ENCODE data around the gene GALNT3.

The GALNT3 gene

GRCh38 chr2:165814473-165814872, 20.4 kb upstream of the GALNT3 start:
- ChIA-PET POLR2A (no interaction called here), CTCF (interaction anchor here (1.6 kb wide), 1 partner anchor 60 kb away, joined by 4 read pairs; no protein-coding TSS in a partner anchor)
- Histone ChIP-seq H3K27ac (ENCODE audit: extremely low read depth, low read depth, low read length) (no peak overlapping the region), H3K36me3 (ENCODE audit: control insufficient read depth in 2 of 2, insufficient read depth in 1 of 2, low read length in 2 of 2) (no peaks in the 10 kb centered on the region), H3K9me3 (ENCODE audit: control insufficient read depth, insufficient read depth, low read depth, low read length) (no peaks in the 10 kb centered on the region), H3K4me3 (ENCODE audit: low read depth, low read length) (no peak overlapping the region), H3K4me1 (ENCODE audit: control insufficient read depth, insufficient read depth, low read length) (peaks cover 5% of the 10 kb centered on the region)
- peak; percentile 79 for TF ChIP-seq ZNF366 (tag by site-specific recombination; conservative IDR thresholded peaks at IDR 0.05)
- no peak for TF ChIP-seq ZNF548 (tag by site-specific recombination; IDR thresholded peaks at IDR 0.05)

- Histone ChIP-seq H3K4me1 (ENCODE audit: control insufficient read depth, insufficient read depth, low read length) (peaks cover 5% of the 10 kb centered on the region; the same call in 1 of the 2 replicates), H3K36me3 (ENCODE audit: control insufficient read depth in 2 of 2, insufficient read depth in 1 of 2, low read length in 2 of 2) (no peaks in the 10 kb centered on the region), H3K4me3 (ENCODE audit: low read depth, low read length) (no peak overlapping the region), H3K9me3 (ENCODE audit: control insufficient read depth, insufficient read depth, low read depth, low read length) (no peaks in the 10 kb centered on the region), H3K27ac (ENCODE audit: extremely low read depth, low read depth, low read length) (no peak overlapping the region)
- POLR2A ChIA-PET: no interaction called here
- CTCF ChIA-PET: interaction anchor here (0.5 kb wide), 1 partner anchor 62 kb away, joined by 4 read pairs; no protein-coding TSS in a partner anchor
- no peak for TF ChIP-seq KLF17 (tag by site-specific recombination; IDR thresholded peaks at IDR 0.05)
- TF ChIP-seq ZNF280D (tag by site-specific recombination; IDR thresholded peaks at IDR 0.05): no peak
- TF ChIP-seq ZFP41 (tag by site-specific recombination; IDR thresholded peaks at IDR 0.05; ENCODE audit: borderline replicate concordance): no peak
- TF ChIP-seq ZNF433 (tag by site-specific recombination; IDR thresholded peaks at IDR 0.05; ENCODE audit: low read depth): no peak
- no peak for TF ChIP-seq ZNF404 (tag by site-specific recombination; IDR thresholded peaks at IDR 0.05)
- TF ChIP-seq ZNF510 (tag by site-specific recombination; IDR thresholded peaks at IDR 0.05; ENCODE audit: insufficient replicate concordance): no peak
- TF ChIP-seq SCRT1 (tag by site-specific recombination; IDR thresholded peaks at IDR 0.05; ENCODE audit: borderline replicate concordance): no peak
- TF ChIP-seq REST (tag by site-specific recombination; IDR thresholded peaks at IDR 0.05): no peak
- no peak for TF ChIP-seq ZNF2 (tag by site-specific recombination; IDR thresholded peaks at IDR 0.05)
- no peak for TF ChIP-seq ZBTB20 (tag by site-specific recombination; IDR thresholded peaks at IDR 0.05)
Measured at GRCh38 chr2:165811592-165812370, 17.7 kb upstream of the GALNT3 start.

- POLR2A ChIA-PET: no interaction called here
- H3K9me3 ChIP-seq (ENCODE audit: control insufficient read depth, insufficient read depth, low read depth, low read length): no peaks in the 10 kb centered on the region
- CTCF ChIA-PET: no interaction called here
- H3K27ac ChIP-seq (ENCODE audit: extremely low read depth, low read depth, low read length): no peak overlapping the region
- no peak overlapping the region for H3K4me3 ChIP-seq (ENCODE audit: low read depth, low read length)
- no peaks in the 10 kb centered on the region for H3K4me1 ChIP-seq (ENCODE audit: control insufficient read depth, insufficient read depth, low read length)
- H3K36me3 ChIP-seq (ENCODE audit: control insufficient read depth in 2 of 2, insufficient read depth in 1 of 2, low read length in 2 of 2): no peaks in the 10 kb centered on the region
- TF ChIP-seq ZNF2 (tag by site-specific recombination; IDR thresholded peaks at IDR 0.05): no peak
- no peak for TF ChIP-seq ZNF707 (tag by site-specific recombination; IDR thresholded peaks at IDR 0.05)
- no peak for TF ChIP-seq ZNF791 (tag by site-specific recombination; IDR thresholded peaks at IDR 0.05)
- no peak for TF ChIP-seq BCL11A (tag by site-specific recombination; IDR thresholded peaks at IDR 0.05; ENCODE audit: low read depth)
- no peak for TF ChIP-seq ZNF555 (tag by site-specific recombination; conservative IDR thresholded peaks at IDR 0.05)
- TF ChIP-seq ZBTB20 (tag by site-specific recombination; IDR thresholded peaks at IDR 0.05): no peak
- no peak for TF ChIP-seq SCRT1 (tag by site-specific recombination; IDR thresholded peaks at IDR 0.05; ENCODE audit: borderline replicate concordance)
- no peak for TF ChIP-seq ZNF596 (tag by site-specific recombination; IDR thresholded peaks at IDR 0.05)
- TF ChIP-seq KLF9 (tag by site-specific recombination; IDR thresholded peaks at IDR 0.05; ENCODE audit: low read depth): no peak
- no peak for TF ChIP-seq PATZ1 (tag by site-specific recombination; IDR thresholded peaks at IDR 0.05)
- TF ChIP-seq GLIS2 (tag by site-specific recombination; IDR thresholded peaks at IDR 0.05): no peak
Measured at GRCh38 chr2:165810418-165810817, 16.4 kb upstream of the GALNT3 start.
